HG02943 (cell line): ENCODE data around the gene KANSL1L.
"Not testable (repeated sequence)": the region's sequence is repeated elsewhere in the genome, so short reads cannot be mapped to it uniquely, and the experiment has no call there.

Experiments used
- ATAC-seq: cut with Tn5 transposase; IDR thresholded peaks from one replicate; pipeline ENCODE4 v1.9.1; 2021; ENCODE audit warnings: mild to moderate bottlenecking, low read depth, moderate library complexity; ENCODE audit not compliant: unreplicated experiment

KANSL1L gene

GRCh38 chr2:210171309-210172218 is at the start of gene KANSL1L:
Gene KANSL1L, minus strand, starts transcription at chr2:210171409. Its CDS starts 16,827 bp downstream, at chr2:210154582.
- ATAC-seq = peak; percentile 61

GRCh38 chr2:210215120-210215519 is 43.9 kb upstream of the KANSL1L start:
- no peak for ATAC-seq

GRCh38 chr2:210210185-210210584 is 39.0 kb upstream of the KANSL1L start:
- ATAC-seq = no peak

- ATAC-seq = no peak
Observed at GRCh38 chr2:210207929-210208328, 36.7 kb upstream of the KANSL1L start.

GRCh38 chr2:210203558-210203957 is 32.3 kb upstream of the KANSL1L start:
- no peak for ATAC-seq

- no peak for ATAC-seq
Observed at GRCh38 chr2:210203147-210203546, 31.9 kb upstream of the KANSL1L start.

- ATAC-seq = no peak
Observed at GRCh38 chr2:210199854-210200253, 28.6 kb upstream of the KANSL1L start.

GRCh38 chr2:210199186-210199765 is 28.1 kb upstream of the KANSL1L start:
- ATAC-seq = no peak

GRCh38 chr2:210198326-210198725 is 27.1 kb upstream of the KANSL1L start:
- ATAC-seq = no peak

GRCh38 chr2:210197720-210198119 is 26.5 kb upstream of the KANSL1L start:
- ATAC-seq = no peak

- no peak for ATAC-seq
Observed at GRCh38 chr2:210195101-210195852, 24.1 kb upstream of the KANSL1L start.

GRCh38 chr2:210190345-210190744 is 19.1 kb upstream of the KANSL1L start:
- peak; percentile 57 for ATAC-seq

GRCh38 chr2:210189452-210190138 is 18.4 kb upstream of the KANSL1L start:
- peak; percentile 63 for ATAC-seq

GRCh38 chr2:210188755-210189154 is 17.5 kb upstream of the KANSL1L start:
- no peak for ATAC-seq

GRCh38 chr2:210188190-210188589 is 17.0 kb upstream of the KANSL1L start:
- ATAC-seq = no peak

GRCh38 chr2:210183936-210184335 is 12.7 kb upstream of the KANSL1L start:
- ATAC-seq = not testable (repeated sequence)

GRCh38 chr2:210181606-210182088 is 10.4 kb upstream of the KANSL1L start:
- ATAC-seq = not testable (repeated sequence)

GRCh38 chr2:210181033-210181605 is 9.9 kb upstream of the KANSL1L start:
- not testable (repeated sequence) for ATAC-seq

GRCh38 chr2:210180477-210180876 is 9.3 kb upstream of the KANSL1L start:
- ATAC-seq = no peak
